Esophagus muscularis mucosa (tissue), 3 donors: Measurements from ENCODE around the gene TRPM3.

Experiments used
- POLR2A ChIP-seq: fragments of 450-650 bp; IDR thresholded peaks from one replicate; pipeline ENCODE4 v1.6.1; 2017; ENCODE audit warnings: antibody characterized with exemption, moderate library complexity, mild to moderate bottlenecking, low read depth
- TF ChIP-seq, protein P1 (sequence below), 3 experiments: fragments of 200-600 bp in 2 of 3; fragments of 450-650 bp in 1 of 3; sonication (generic) in 2 of 3; IDR thresholded peaks; one replicate each; pipeline ENCODE4 v1.5.1; 2017 to 2019; ENCODE audit warnings: antibody characterized with exemption in 3 of 3, mild to moderate bottlenecking in 2 of 3, moderate library complexity in 1 of 3

DNA sequence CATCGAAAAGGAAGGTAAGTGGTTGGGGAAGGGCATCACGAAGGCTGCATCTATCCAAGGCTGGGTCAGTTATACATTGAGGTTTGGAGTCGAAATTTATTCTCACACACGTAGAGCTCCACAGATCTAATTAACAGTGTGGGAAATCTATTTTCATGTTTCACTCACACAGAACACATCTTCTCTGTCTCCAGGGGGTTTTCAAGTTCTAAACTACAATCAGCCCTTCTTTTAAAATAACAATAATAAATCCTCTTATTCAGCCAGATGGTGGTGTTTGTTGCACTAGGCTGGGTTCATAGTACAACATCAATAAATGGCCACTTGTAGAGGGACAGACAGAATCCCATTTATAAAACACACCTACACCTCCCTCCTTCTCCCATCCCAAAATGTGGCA is 532.4 kb downstream of the TRPM3 start:
- TF ChIP-seq, protein P1, sequence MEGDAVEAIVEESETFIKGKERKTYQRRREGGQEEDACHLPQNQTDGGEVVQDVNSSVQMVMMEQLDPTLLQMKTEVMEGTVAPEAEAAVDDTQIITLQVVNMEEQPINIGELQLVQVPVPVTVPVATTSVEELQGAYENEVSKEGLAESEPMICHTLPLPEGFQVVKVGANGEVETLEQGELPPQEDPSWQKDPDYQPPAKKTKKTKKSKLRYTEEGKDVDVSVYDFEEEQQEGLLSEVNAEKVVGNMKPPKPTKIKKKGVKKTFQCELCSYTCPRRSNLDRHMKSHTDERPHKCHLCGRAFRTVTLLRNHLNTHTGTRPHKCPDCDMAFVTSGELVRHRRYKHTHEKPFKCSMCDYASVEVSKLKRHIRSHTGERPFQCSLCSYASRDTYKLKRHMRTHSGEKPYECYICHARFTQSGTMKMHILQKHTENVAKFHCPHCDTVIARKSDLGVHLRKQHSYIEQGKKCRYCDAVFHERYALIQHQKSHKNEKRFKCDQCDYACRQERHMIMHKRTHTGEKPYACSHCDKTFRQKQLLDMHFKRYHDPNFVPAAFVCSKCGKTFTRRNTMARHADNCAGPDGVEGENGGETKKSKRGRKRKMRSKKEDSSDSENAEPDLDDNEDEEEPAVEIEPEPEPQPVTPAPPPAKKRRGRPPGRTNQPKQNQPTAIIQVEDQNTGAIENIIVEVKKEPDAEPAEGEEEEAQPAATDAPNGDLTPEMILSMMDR (IDR thresholded peaks at IDR 0.05) = no peak
- no peak for TF ChIP-seq POLR2A
